NCI-H774 (cell line): Measurements from ENCODE around the gene INPP5F.
"Not testable (repeated sequence)": the region's sequence is repeated elsewhere in the genome, so short reads cannot be mapped to it uniquely, and the experiment has no call there.

ENCODE experiments used
- DNase-seq: peaks from one replicate; lab custom pipeline; 2025; lab: John Stamatoyannopoulos, UW

Gene INPP5F

DNA sequence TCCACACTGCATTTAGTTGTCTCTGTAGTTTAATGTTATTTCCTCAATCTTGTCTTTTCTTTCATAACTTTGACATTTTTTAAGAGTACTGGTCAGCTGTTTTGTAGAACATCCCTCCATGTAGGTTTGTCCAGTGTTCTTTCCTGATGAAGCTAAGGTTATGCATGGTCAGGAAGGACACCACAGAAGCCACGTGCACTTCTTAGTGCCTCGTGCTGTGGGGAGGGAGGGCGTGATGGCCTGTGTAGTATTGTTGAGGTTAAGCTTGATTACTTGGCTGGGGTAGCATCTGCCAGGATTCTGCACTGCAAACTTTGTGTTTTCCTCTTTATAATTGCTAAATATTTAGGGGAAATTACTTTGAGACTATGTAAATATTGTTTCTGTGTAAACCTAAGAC, 98.4 kb downstream of the INPP5F start:
- no peak for DNase-seq

DNA sequence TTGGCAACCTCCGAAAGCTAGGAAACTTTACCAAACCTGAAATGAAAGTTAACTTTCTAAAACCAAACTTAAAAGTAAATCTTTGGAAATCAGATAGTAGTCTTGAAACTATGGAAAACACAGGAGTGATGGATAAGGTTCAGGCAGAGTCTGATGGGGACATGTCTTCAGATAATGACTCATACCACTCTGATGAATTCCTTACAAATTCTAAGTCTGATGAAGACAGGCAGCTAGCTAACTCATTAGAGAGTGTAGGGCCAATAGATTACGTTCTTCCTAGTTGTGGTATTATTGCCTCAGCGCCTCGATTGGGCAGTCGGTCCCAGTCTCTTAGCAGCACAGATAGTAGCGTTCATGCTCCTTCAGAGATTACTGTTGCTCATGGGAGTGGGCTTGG, 100.9 kb downstream of the INPP5F start:
- no peak for DNase-seq

GRCh38 chr10:119827430-119827829, 101.6 kb downstream of the INPP5F start:
- no peak for DNase-seq

GRCh38 chr10:119829429-119829828, 103.6 kb downstream of the INPP5F start:
- DNase-seq = no peak

DNA sequence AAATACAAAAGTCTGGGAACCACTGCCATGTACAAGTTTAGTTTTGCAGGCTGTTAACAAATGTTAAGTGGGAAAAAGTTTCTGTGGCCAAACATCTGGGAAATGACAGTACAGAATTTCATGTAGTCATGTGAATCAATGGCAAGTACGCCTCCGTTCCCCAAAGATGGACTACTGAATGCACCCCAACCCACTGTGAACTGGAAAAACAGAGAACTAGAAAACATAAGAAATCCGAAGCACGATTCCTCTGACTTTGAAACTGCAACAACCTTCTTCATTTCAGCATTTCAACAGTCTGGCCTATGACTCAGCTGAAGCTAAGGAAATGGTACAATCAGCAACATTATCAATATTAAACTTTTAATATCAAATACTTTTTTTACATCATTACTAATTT, 105.0 kb downstream of the INPP5F start:
- DNase-seq = no peak

GRCh38 chr10:119831656-119832055, 105.8 kb downstream of the INPP5F start:
- DNase-seq = no peak

DNA sequence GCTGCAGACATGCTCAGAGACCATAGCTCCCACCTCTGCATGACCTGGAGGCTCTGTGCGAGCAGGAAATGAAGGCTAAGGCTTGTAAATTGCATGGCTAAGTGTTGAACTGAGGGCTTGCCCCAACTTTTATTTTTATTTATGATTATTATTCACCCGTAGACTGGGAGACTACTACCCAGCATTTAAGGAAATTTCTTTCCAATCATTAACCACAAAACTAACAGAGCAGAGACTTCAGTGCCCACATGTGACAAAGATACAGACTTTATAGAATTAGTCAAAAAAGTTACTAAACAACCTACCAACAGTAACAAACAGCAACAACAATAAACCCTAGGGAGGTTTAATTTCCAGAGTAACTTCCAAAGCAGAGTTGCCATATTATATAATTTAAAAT, 107.1 kb downstream of the INPP5F start:
- no peak for DNase-seq

DNA sequence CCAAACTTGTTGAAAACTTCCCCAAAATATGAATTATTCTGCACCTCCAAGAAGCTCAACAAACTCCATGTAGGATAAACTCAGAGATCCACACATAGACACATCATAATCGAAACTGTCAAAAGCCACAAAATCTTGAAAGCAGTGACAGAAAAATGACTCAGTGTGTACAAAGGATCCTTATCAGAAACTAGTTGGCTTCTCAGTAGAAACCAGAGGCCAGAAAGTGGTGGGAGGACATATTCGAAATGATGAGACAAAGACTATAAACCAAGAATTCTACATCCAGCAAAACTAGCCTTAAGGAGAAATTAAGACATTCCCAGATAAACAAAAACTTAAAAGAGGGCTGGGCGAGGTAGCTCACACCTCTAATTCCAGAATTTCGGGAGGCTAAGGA, 108.3 kb downstream of the INPP5F start:
- DNase-seq = no peak

DNA sequence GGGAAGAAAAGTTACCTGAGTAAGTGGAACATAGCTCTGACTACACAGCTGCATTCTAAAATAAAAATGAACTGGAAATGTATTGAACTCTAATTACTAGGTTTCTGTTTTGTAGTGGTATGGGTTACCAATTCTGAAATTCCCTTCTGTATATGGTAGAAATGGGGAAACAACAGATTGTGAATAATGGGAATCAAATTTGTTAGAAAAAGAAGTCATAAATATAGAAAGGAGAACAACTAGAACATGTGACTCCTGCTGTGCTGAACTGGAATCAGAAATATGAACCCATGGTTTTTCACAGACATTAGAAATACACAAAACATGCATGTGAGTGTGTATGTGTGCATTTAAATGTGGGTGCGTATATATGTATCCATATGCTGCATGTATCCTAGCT, 119.8 kb downstream of the INPP5F start:
- no peak for DNase-seq

GRCh38 chr10:119849031-119849789, 123.4 kb downstream of the INPP5F start:
- DNase-seq = no peak

DNA sequence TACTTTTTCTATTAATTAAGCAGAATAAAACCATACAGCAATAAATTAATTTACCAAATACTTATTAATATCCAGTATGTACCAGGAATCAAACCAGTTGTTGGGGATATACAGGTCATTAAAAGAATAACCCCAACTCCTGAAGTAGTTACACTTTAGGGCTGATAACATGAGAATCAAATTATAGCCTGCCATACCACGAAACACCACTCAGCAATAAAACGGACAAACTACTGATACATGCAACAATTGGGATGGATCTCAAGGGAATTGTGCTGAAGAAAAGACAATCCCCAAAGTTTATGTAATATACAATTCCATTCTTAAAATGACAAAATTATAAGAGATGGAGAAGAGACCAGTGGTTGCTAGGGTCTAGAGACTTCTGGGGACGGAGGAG, 124.1 kb downstream of the INPP5F start:
- no peak for DNase-seq

GRCh38 chr10:119852277-119852676, 126.4 kb downstream of the INPP5F start:
- DNase-seq = no peak

- DNase-seq = no peak
These were observed 127.0 kb downstream of the INPP5F start for GRCh38 chr10:119852822-119853221.

- DNase-seq = no peak
These were observed 127.7 kb downstream of the INPP5F start for GRCh38 chr10:119853574-119853973.

DNA sequence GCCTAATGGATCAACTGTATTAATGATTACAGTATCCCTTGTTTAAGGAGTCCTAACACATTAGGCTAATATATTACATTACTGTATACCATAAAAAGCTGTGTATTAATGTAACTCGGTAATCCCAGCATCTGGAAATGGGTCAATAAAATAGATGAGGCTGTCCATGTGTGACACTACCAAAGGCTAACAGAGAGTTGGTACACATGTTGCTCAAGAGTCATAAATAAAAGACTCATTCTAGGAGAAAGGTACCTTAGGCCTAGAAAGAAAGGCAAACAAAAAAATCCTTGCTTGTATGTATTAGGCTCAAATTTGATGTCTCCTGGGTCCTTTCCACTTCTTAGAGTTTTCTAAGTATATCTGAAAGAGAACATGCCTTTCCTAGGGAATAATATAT, 132.2 kb downstream of the INPP5F start:
- no peak for DNase-seq

DNA sequence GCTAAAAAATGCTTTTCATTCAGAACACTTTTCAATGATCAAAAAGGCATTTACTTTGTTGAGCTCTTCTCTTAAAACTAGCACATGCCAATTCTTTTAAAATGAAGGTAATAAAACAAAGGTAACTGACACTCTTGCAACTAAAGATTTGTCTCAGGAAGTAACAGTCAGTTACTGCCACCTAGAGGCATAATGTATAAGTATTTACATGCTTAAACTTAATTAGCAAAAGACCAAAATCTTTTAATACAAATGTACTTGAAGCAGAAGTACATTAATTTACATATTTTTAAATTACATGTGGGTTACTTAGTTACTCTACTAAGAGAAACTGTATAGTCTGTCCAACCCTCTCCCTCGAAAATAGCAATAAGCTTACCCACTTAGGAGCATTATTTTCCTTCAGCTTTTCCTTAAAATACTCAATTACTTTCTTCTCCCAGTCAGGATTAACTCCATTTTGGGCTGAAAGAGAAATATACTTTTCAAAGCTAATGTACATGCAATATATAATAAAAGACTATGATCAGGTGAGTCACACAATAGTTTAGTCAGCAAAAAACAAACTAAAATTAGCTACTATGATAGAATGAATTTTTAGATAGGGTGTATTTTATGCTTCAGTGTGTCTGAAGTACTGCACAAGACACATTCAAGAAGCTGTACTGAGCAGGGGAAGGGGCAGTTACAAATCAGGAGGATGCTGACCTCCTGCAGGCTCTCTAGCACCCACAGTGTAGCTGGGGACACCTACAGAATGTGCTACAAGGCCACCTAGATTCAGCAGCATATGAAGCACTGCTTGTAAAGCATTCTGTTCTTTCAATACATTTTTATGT, 133.8 kb downstream of the INPP5F start:
- no peak for DNase-seq

DNA sequence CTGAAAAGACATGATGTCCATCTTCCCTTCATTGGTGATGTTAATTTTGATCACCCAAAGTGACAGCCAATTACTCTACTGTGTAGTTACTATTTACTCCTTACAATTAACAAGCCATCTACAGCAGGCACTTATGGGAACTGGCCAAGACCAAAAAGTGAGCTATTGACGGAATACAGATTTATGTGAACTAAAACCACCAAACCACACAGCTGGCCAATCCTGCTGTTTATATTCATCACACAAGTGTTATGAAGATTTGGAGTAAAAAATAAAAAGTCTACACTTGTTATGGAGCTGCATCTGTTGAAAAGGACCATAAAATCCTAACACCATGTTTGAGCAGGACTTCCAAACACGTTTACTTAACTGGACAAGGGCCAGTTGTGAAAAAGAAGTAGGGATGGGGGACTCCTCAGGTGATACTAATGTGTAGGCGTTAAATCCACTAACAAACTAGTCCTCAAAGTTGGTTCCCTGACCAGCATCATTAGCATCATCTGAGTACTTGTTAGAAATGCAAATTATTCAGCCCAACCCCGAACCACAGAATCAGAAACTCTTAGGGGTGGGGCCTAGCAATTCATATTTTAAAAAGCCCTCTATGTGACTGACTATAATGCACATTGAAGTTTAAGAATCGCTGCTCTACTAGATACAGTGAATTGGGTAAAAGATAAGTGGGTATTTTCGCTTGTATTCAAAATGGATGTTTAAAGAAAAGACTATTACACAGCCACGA, 135.2 kb downstream of the INPP5F start:
- no peak for DNase-seq

DNA sequence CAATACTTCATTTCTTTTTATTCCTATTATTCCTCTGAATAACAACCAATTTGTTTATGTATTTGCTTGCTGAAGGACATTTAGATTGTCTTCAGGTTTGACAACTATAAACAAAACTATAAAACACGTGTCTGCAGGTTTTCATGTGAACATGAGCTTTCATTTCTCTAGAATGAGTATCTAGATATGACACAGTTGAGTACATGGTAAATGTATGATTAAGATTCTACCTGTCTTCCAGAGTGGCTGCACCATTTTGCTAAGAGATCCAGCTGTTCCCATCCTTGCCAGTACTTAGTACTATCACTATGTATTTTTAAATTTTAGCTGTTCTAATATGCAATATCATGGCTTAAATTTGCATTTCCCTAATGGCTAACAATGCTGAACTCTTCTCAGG, 136.7 kb downstream of the INPP5F start:
- no peak for DNase-seq

GRCh38 chr10:119863951-119864565, 138.2 kb downstream of the INPP5F start:
- no peak for DNase-seq

DNA sequence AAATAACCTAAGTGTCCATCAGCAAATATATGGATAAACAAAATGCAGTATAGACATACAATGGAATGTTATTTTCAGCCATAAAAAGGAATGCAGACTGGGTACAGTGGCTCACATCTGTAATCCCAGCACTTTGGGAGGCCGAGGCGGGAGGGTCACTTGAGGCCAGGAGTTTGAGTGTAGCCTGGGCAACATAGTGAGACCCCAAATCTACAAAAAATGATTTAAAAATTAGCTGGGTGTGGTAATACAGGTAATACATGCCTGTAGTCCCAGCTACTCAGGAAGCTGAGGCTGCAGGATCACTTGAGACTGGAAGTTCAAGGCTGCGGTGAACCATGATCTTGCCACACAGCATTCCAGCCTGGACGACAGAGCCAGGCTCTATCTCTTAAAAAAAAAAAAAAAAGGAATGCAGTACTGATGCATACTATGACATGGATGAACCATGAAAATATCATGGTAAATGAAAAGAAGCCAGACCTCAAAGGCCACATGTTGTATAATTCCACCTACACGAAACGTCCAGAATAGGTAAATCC, 139.9 kb downstream of the INPP5F start:
- no peak for DNase-seq

DNA sequence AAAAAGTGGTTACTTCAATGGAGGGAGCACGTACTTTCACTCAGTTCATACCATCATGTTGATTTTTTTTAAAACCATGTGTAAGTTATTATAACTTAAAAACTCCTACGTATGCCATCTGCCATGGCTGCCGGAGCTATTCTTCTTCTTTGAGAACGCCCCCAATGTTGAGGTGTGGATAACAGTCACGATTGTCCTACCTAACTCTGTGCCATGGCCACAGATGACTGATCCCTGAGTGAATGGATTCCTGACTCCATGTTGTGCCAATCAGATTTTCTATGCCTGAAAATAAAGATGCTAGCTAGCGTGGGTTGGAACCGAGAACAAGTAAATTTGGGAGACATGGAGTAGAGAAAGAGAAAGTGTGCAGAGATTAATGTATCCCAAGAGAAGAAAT, 141.5 kb downstream of the INPP5F start:
- no peak for DNase-seq

DNA sequence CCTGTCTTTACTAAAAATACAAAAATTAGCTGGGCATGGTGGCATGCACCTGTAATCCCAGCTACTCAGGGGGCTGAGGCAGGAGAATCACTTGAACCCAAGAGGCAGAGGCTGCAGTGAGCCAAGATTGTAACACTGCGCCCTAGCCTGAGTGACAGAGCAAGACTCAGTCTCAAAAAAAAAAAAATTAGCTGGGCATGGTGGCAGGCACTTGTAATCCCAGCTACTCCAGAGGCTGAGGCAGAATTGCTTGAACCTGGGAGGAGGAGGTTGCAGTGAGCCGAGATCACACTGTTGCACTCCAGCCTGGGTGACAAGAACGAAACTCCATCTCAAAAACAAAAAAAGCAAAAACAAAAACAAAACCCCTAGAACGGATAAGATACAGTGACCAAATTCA, 143.5 kb downstream of the INPP5F start:
- not testable (repeated sequence) for DNase-seq
